HT1080 (cell line): ENCODE data around the gene FOCAD. TPM values are rescaled to one million over a fixed set of nuclear protein-coding genes. Genes with fewer than 3 reads are reported as not detected.
"Not testable (repeated sequence)": the region's sequence is repeated elsewhere in the genome, so short reads cannot be mapped to it uniquely, and the experiment has no call there.

Experiments used
- DNase-seq: peaks from one replicate; pipeline ENCODE4 v3.0.0-alpha.2; 2015; ENCODE audit warnings: low read depth
- total RNA-seq: library from RNA; depleted of rRNA; stranded (reverse); fragments of >200 nt; shearing (Covaris generic); gene quantifications from 2 replicates; pipeline ENCODE4 v1.2.3, GENCODE V29; 2014

The FOCAD gene
- total RNA-seq, 1 experiment from 2014 or later: 40.8 TPM

GRCh38 chr9:20948703-20949102 lies 264.6 kb downstream of the FOCAD start:
- DNase-seq: no peak

DNA sequence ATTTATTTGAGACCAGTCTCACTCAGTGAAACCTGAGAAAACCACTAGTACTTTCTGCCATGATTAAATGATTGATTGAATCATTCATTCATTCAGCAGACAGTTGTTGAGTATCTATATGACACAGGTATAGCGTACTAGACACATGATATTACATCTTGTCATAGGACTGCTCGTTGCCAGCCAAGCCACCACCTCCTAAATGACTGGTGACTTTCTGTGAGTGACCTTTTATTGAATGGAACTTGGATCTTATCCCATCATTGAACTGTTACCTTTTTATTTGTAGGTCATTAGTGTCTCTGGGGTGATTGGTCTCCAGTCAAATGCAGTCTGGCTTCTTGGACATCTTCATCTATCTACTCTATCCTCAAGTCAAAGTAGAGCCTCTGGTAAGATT lies 266.6 kb downstream of the FOCAD start:
- DNase-seq: no peak

DNA sequence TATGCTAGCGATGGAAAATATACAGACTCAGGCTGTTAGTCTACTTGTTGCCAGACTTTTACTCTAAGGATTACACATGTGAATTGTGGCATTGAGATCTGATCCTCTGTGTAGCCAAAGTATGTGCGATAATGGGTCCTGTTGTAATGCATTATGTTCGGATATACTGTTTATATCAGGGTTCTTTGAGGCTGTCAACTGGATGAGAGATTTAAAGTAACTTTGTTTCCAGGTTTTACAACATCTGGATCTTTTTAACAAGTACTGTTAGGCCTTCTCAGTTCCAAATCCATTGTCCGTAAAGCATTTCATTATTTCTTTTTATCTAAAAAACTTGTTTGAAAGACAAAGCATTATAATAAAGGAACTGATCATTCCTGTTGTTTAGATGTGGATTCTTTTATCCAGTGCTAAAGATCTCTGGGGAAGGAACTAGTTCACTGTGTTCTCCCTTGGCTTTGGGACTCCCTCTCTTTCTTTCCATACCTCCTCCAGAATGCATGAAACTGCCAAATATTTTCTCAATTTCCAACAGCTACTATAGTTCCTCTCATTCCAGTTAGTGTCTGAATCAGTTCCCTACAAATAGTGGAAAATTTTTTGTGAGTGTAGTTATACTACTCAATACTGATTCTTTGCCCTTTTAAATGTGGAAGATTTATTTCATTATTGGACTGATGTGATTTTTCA lies 278.6 kb downstream of the FOCAD start:
- DNase-seq: no peak

GRCh38 chr9:20972684-20973083 lies 288.6 kb downstream of the FOCAD start:
- no peak for DNase-seq

- DNase-seq: not testable (repeated sequence)
These were observed 289.3 kb downstream of the FOCAD start for GRCh38 chr9:20973246-20973947.

- not testable (repeated sequence) for DNase-seq
These were observed 290.3 kb downstream of the FOCAD start for GRCh38 chr9:20974191-20974938.

DNA sequence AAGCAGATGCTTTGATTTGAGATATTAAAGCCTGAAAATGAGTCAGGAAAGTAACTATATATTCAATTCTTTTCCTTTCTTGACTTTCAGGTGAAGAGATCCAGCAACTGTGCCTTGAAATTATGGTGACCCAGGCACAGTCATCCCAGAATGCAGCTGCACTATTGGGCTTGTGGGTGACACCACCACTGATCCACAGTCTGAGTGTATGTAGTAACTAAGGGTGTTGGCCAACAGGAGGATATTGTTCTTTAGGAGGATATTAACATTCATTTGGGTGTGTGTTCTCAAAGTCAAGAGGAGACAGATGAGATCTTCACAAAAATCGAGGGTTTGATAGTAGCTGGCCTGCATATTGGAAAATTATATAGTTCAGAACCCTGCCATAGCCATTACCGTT lies 294.2 kb downstream of the FOCAD start:
- no peak for DNase-seq

GRCh38 chr9:20980832-20981455 lies 296.9 kb downstream of the FOCAD start:
- peak; percentile 32 for DNase-seq

DNA sequence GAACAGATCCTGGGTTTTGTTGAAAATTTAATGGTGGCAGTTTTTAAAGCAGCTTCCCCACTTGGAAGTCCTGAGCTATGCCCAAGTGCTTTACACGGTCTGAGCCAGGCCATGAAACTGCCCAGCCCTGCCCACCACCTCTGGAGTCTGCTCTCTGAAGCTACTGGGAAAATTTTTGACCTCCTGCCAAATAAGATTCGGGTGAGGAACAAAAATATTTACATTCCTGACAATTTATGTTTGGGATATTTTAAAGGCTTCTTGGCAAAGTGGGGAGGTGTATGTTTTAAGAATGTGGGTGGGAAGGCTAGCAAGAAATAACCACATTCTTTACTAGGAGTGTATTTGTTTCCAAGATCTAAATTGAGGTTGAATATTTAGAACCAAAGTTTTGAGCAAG lies 297.4 kb downstream of the FOCAD start:
- DNase-seq: peak; percentile 10

- no peak for DNase-seq
These were observed 300.4 kb downstream of the FOCAD start for GRCh38 chr9:20984506-20984905.

- DNase-seq: no peak
These were observed 302.0 kb downstream of the FOCAD start for GRCh38 chr9:20985851-20986600.

- DNase-seq: no peak
These were observed 303.5 kb downstream of the FOCAD start for GRCh38 chr9:20987521-20987920.

GRCh38 chr9:20988061-20988460 lies 304.0 kb downstream of the FOCAD start:
- DNase-seq: no peak

GRCh38 chr9:20988671-20989315 lies 304.7 kb downstream of the FOCAD start:
- DNase-seq: no peak

GRCh38 chr9:20989923-20990341 lies 305.9 kb downstream of the FOCAD start:
- no peak for DNase-seq

GRCh38 chr9:20990867-20991266 lies 306.8 kb downstream of the FOCAD start:
- no peak for DNase-seq

DNA sequence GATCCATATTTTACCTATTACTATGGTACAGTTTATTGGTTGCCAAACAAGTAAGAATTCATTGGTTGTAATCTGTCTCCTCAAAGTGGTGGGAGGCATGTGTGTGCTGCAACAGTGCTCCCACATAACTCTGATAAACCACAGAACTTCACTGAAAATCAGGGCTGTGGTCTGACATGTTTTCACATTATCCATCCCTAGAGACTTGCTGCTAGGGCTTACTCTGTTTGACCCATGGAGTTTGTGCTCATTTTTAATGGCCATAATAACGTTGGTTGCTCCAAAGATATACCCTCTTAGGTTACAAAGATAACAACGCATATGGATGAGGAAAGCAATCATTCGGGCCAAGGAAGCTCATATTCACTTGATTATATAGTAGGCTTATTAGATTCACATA lies 310.4 kb downstream of the FOCAD start:
- no peak for DNase-seq

GRCh38 chr9:20995616-20996015 lies 311.6 kb downstream of the FOCAD start:
- no peak for DNase-seq

- DNase-seq: no peak
These were observed 312.8 kb downstream of the FOCAD start for GRCh38 chr9:20996809-20997208.

GRCh38 chr9:20997503-20998076 lies 313.5 kb downstream of the FOCAD start:
- no peak for DNase-seq
